ENCODE results near the gene ELOVL5. TPM values are rescaled to one million over a fixed set of nuclear protein-coding genes. Genes with fewer than 3 reads are reported as not detected.
A peak's percentile ranks its signal among the peaks of the same experiment; 100 is the strongest.

Gene ELOVL5
- total RNA-seq, 3 donors from 2014 or later (not counting 1 experiment from before 2014, with no cell fraction given), result 72.1 to 99.5 (median 73.7) TPM

GRCh38 chr6:53290537-53291510 lies 57.9 kb downstream of the ELOVL5 start:
- H3K9me3 ChIP-seq (ENCODE audit: control insufficient read depth, insufficient read depth, low read length), result no peaks in the 10 kb centered on the region
- DNase-seq (peak in 1 of 2 donors; percentile 74), ATAC-seq (peak; percentile 76 to 82 (median 78))
- H3K4me3 ChIP-seq (ENCODE audit: low read length), result no peak overlapping the region
- peak overlapping the region; percentile 51 for H3K27ac ChIP-seq (ENCODE audit: low read length)
- 62% methylated on average over 2 of the region's 2 CpGs for WGBS (ENCODE audit: insufficient coverage)
- Mint-ChIP-seq H3K4me1 (peaks cover 63 to 65% of the 10 kb centered on the region in 2 donors), H3K9me3 (no peaks in the 10 kb centered on the region), H3K4me3 (peak overlapping the region; percentile 82), H3K27ac (peak overlapping the region; percentile 84 to 88), H3K27me3 (ENCODE audit: low read depth in 2 of 2) (no peaks in the 10 kb centered on the region), H3K36me3 (no peaks in the 10 kb centered on the region)
- peaks cover 27% of the 10 kb centered on the region for H3K4me1 ChIP-seq (ENCODE audit: control insufficient read depth, insufficient read depth, low read length)
- H3K27me3 ChIP-seq (ENCODE audit: control insufficient read depth, insufficient read depth, low read length), result no peaks in the 10 kb centered on the region
- no peak for TF ChIP-seq CTCF (IDR thresholded peaks at IDR 0.05)
- intact Hi-C loops (cut with micrococcal nuclease), result loop anchor here (5.0 to 10.0 kb wide), 4 partner anchors 54 to 191 kb away; partner anchors contain the start of gene ELOVL5
- peaks cover 6% of the 10 kb centered on the region for H3K36me3 ChIP-seq (ENCODE audit: control insufficient read depth, insufficient read depth, low read length)

- intact Hi-C loops (cut with micrococcal nuclease), result no loop called here
- no peaks in the 10 kb centered on the region for H3K9me3 Mint-ChIP-seq
- H3K27ac ChIP-seq (ENCODE audit: low read length), result no peak overlapping the region
- no peaks in the 10 kb centered on the region for H3K9me3 ChIP-seq (ENCODE audit: control insufficient read depth, insufficient read depth, low read length)
- H3K36me3 Mint-ChIP-seq, result no peaks in the 10 kb centered on the region
- H3K27me3 Mint-ChIP-seq (ENCODE audit: low read depth in 2 of 2), result no peaks in the 10 kb centered on the region
- H3K36me3 ChIP-seq (ENCODE audit: control insufficient read depth, insufficient read depth, low read length), result peaks cover 8% of the 10 kb centered on the region
- H3K4me3 ChIP-seq (ENCODE audit: low read length), result no peak overlapping the region
- ATAC-seq (no peak), DNase-seq (no peak)
- H3K27me3 ChIP-seq (ENCODE audit: control insufficient read depth, insufficient read depth, low read length), result no peaks in the 10 kb centered on the region
- no peak for TF ChIP-seq CTCF (IDR thresholded peaks at IDR 0.05)
- 94% methylated on average over 9 of the region's 9 CpGs for WGBS (ENCODE audit: insufficient coverage)
- H3K4me1 ChIP-seq (ENCODE audit: control insufficient read depth, insufficient read depth, low read length), result peaks cover 14% of the 10 kb centered on the region
- peaks cover 54 to 59% of the 10 kb centered on the region in 2 donors for H3K4me1 Mint-ChIP-seq
- peak overlapping the region; percentile 72 to 84 for H3K27ac Mint-ChIP-seq
- H3K4me3 Mint-ChIP-seq, result no peak overlapping the region
Observed at GRCh38 chr6:53287336-53288225, 61.2 kb downstream of the ELOVL5 start.

- no peaks in the 10 kb centered on the region for H3K9me3 ChIP-seq (ENCODE audit: control insufficient read depth, insufficient read depth, low read length)
- Mint-ChIP-seq H3K36me3 (no peaks in the 10 kb centered on the region), H3K4me1 (peaks cover 53 to 54% of the 10 kb centered on the region in 2 donors), H3K27ac (peak overlapping the region in 1 of 2 donors; percentile 22), H3K9me3 (no peaks in the 10 kb centered on the region), H3K27me3 (ENCODE audit: low read depth in 2 of 2) (no peaks in the 10 kb centered on the region), H3K4me3 (no peak overlapping the region)
- no peak for ATAC-seq
- peaks cover 12% of the 10 kb centered on the region for H3K36me3 ChIP-seq (ENCODE audit: control insufficient read depth, insufficient read depth, low read length)
- no peak overlapping the region for H3K27ac ChIP-seq (ENCODE audit: low read length)
- intact Hi-C loops (cut with micrococcal nuclease), result no loop called here
- 52% methylated on average over 4 of the region's 4 CpGs for WGBS (ENCODE audit: insufficient coverage)
- no peak for TF ChIP-seq CTCF (IDR thresholded peaks at IDR 0.05)
- peaks cover 18% of the 10 kb centered on the region for H3K4me1 ChIP-seq (ENCODE audit: control insufficient read depth, insufficient read depth, low read length)
- no peak overlapping the region for H3K4me3 ChIP-seq (ENCODE audit: low read length)
- no peaks in the 10 kb centered on the region for H3K27me3 ChIP-seq (ENCODE audit: control insufficient read depth, insufficient read depth, low read length)
- DNase-seq, result no peak
Observed at GRCh38 chr6:53284901-53285300, 63.8 kb downstream of the ELOVL5 start.
